Measurements from ENCODE around the gene RNASE1. TPM values are rescaled to one million over a fixed set of nuclear protein-coding genes. Genes with fewer than 3 reads are reported as not detected.

The RNASE1 gene
- total and polyA plus RNA-seq, 2 donors (not counting 3 experiments of a cell fraction or from before 2014, with no cell fraction given), result 182 to 909 TPM

DNA sequence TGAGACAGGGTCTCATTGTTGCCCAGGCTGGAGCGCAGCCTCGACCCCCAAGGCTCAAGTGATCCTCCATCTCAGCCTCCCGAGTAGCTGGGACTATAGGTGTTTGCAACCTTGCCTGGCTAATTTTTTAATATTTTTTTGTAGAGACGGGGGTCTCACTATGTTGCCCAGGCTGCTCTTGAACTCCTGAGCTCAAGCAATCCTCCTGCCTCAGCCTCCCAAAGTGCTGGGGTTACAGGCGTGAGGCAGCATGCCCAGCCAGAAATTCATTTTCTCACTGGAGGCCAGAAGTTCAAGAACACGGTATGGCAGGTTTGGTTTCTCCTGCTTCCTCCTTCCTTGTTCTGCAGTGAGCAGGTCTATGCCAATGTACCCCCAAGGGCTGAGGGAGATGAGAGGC lies 3.7 kb downstream of the RNASE1 start:
- H3K36me3 ChIP-seq (ENCODE audit: control insufficient read depth in 2 of 2, extremely low read depth in 1 of 2, insufficient read depth in 2 of 2, low read length in 2 of 2), result no peaks in the 10 kb centered on the region
- no peak overlapping the region for H2AFZ ChIP-seq (ENCODE audit: low read depth, low read length)
- peaks cover 13% of the 10 kb centered on the region for H3K79me2 ChIP-seq (ENCODE audit: control insufficient read depth, insufficient read depth, low read length)
- DNase-seq (ENCODE audit: low read depth, low spot score) (no peak), FAIRE-seq (no peak)
- H3K4me2 ChIP-seq (ENCODE audit: insufficient read depth, low read length), result peak overlapping the region; percentile 95
- no TSS peak for BruUV-seq (replicated peaks)
- H3K27ac ChIP-seq (ENCODE audit: insufficient read depth, low read depth, low read length), result peak overlapping the region; percentile 32
- H3K27me3 ChIP-seq (ENCODE audit: control insufficient read depth in 2 of 2, insufficient read depth in 2 of 2, low read length in 2 of 2), result no peaks in the 10 kb centered on the region
- CTCF ChIA-PET, result interaction anchor here (1.2 to 5.5 kb wide), 9 partner anchors 9 to 172 kb away, joined by 3 to 28 read pairs (median 7); partner anchors contain the start of gene RNASE6
- H3K4me3 ChIP-seq (replicated peaks in 1 of 3; ENCODE audit: insufficient read depth in 1 of 3, low read depth in 1 of 3, low read length in 3 of 3), result no peak overlapping the region
- no peaks in the 10 kb centered on the region for H3K9me3 ChIP-seq (replicated peaks; ENCODE audit: control insufficient read depth, insufficient read depth, low read length)
- H3K4me1 ChIP-seq (ENCODE audit: control insufficient read depth, extremely low read depth, insufficient read depth, low read length), result peaks cover 46% of the 10 kb centered on the region
- intact Hi-C loops (cut with micrococcal nuclease), result no loop called here
- POLR2A ChIA-PET, result interaction anchor here (1.9 kb wide), 1 partner anchor 17 kb away, joined by 7 read pairs; the partner anchor contains the start of gene RNASE6
- TF ChIP-seq MYC (IDR thresholded peaks at IDR 0.05; ENCODE audit: low read depth, low read length) (no peak), POLR2A (IDR thresholded peaks at IDR 0.05; ENCODE audit: low read depth, low read length) (no peak), POLR2AphosphoS5 (IDR thresholded peaks at IDR 0.05; ENCODE audit: insufficient read depth, low read depth, low read length) (no peak), JUN (IDR thresholded peaks at IDR 0.05; ENCODE audit: borderline replicate concordance, insufficient read depth, insufficient read length, low read depth) (no peak), GATA2 (IDR thresholded peaks at IDR 0.05; ENCODE audit: insufficient read depth, insufficient read length, low read depth, low read length) (no peak), EZH2 (IDR thresholded peaks at IDR 0.05; ENCODE audit: borderline replicate concordance, low read depth, low read length, severe bottlenecking) (no peak), FOS (IDR thresholded peaks at IDR 0.05; ENCODE audit: borderline replicate concordance, insufficient read depth, low read length) (no peak)
- TF ChIP-seq, protein P1, sequence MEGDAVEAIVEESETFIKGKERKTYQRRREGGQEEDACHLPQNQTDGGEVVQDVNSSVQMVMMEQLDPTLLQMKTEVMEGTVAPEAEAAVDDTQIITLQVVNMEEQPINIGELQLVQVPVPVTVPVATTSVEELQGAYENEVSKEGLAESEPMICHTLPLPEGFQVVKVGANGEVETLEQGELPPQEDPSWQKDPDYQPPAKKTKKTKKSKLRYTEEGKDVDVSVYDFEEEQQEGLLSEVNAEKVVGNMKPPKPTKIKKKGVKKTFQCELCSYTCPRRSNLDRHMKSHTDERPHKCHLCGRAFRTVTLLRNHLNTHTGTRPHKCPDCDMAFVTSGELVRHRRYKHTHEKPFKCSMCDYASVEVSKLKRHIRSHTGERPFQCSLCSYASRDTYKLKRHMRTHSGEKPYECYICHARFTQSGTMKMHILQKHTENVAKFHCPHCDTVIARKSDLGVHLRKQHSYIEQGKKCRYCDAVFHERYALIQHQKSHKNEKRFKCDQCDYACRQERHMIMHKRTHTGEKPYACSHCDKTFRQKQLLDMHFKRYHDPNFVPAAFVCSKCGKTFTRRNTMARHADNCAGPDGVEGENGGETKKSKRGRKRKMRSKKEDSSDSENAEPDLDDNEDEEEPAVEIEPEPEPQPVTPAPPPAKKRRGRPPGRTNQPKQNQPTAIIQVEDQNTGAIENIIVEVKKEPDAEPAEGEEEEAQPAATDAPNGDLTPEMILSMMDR (IDR thresholded peaks at IDR 0.05; ENCODE audit: extremely low read depth in 1 of 2, insufficient read depth in 1 of 2, low read depth in 1 of 2, low read length in 2 of 2), result no peak
- TF ChIP-seq, protein P2, sequence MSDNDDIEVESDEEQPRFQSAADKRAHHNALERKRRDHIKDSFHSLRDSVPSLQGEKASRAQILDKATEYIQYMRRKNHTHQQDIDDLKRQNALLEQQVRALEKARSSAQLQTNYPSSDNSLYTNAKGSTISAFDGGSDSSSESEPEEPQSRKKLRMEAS (IDR thresholded peaks at IDR 0.05; ENCODE audit: insufficient read depth, insufficient read length), result no peak
- peak overlapping the region; percentile 22 for H3K9ac ChIP-seq (replicated peaks; ENCODE audit: extremely low read depth, insufficient read depth, low read length)
- no peaks in the 10 kb centered on the region for H3K9me1 ChIP-seq (replicated peaks; ENCODE audit: control insufficient read depth, extremely low read depth, insufficient read depth, low read length)
- no peaks in the 10 kb centered on the region for H4K20me1 ChIP-seq (replicated peaks; ENCODE audit: control insufficient read depth, extremely low read depth, insufficient read depth, low read length)
- dilution Hi-C loops (cut with MboI; ENCODE audit: extremely low pct_ligation_motif_present, low sequenced_read_pairs), result no loop called here
